SK-N-MC (cell line): ENCODE data around the gene CUX1.

Experiments used
- EZH2 ChIP-seq: fragments of 200-600 bp; sonication (generic); IDR thresholded peaks from one replicate; pipeline ENCODE4 v1.6.1; 2017; ENCODE audit warnings: antibody characterized with exemption
- FOXP2 ChIP-seq: optimal IDR thresholded peaks from 2 replicates; pipeline ENCODE3; 2011; ENCODE audit warnings: mild to moderate bottlenecking, moderate library complexity; ENCODE audit not compliant: insufficient read depth; ENCODE audit errors: extremely low read length, control extremely low read depth
- POLR2AphosphoS5 ChIP-seq: IDR thresholded peaks from 2 replicates; pipeline ENCODE4 v1.6.1; 2012; ENCODE audit warnings: mild to moderate bottlenecking, low read depth, low read length, borderline replicate concordance

- TF ChIP-seq EZH2 (no peak), POLR2AphosphoS5 (no peak), FOXP2 (no peak)
These were observed 402.9 kb downstream of the CUX1 start for GRCh38 chr7:102220229-102220850.
